Stomach (tissue), 9 donors: ENCODE data around the gene NFIC. TPM values are rescaled to one million over a fixed set of nuclear protein-coding genes. Genes with fewer than 3 reads are reported as not detected.

Experiments
- DNase-seq, 2 donors: peaks; one replicate each; pipeline versions ENCODE4 v3.0.0 to v3.0.0-alpha.2; 2013 to 2019
- H3K27ac ChIP-seq, 5 donors: fragments of 200-600 bp in 4 of 5; sonication (generic) in 4 of 5; one replicate each; pipeline ENCODE4 v1.5.1; 2013 to 2019; ENCODE audit warnings: mild to moderate bottlenecking in 1 of 5, moderate library complexity in 1 of 5
- H3K27me3 ChIP-seq, 3 donors: fragments of 200-600 bp; sonication (generic); one replicate each; pipeline ENCODE4 v1.5.1; 2017 to 2019; ENCODE audit warnings: mixed run types in 1 of 3
- H3K36me3 ChIP-seq, 4 donors: fragments of 200-600 bp; sonication (generic); 1 replicate in 3 of 4; 2 replicates in 1 of 4; pipeline ENCODE4 v1.5.1; 2016 to 2019
- H3K4me1 ChIP-seq, 4 donors: fragments of 200-600 bp; sonication (generic); one replicate each; pipeline ENCODE4 v1.5.1; 2016 to 2019
- H3K4me3 ChIP-seq, 4 donors: fragments of 200-600 bp; sonication (generic) in 3 of 4; one replicate each; pipeline ENCODE4 v1.5.1; 2016 to 2019; ENCODE audit warnings: mild to moderate bottlenecking in 1 of 4
- H3K9me3 ChIP-seq, 4 donors: fragments of 200-600 bp; sonication (generic); one replicate each; pipeline ENCODE4 v1.5.1; 2016 to 2019
- CTCF ChIP-seq, 7 experiments: fragments of 450-650 bp in 4 of 7; fragments of 200-600 bp in 3 of 7; sonication (generic) in 3 of 7; IDR thresholded peaks; one replicate each; pipeline ENCODE4 v1.5.1; 2016 to 2019; ENCODE audit warnings: antibody characterized with exemption in 7 of 7, control low read depth in 2 of 7, mild to moderate bottlenecking in 1 of 7
- EP300 ChIP-seq: sonication (generic); formaldehyde crosslinking; IDR thresholded peaks from one replicate; pipeline ENCODE4 v1.6.1; 2017; ENCODE audit warnings: antibody characterized with exemption
- POLR2A ChIP-seq, 4 donors: fragments of 450-650 bp; IDR thresholded peaks; one replicate each; pipeline ENCODE4 v1.6.1; 2016; ENCODE audit warnings: antibody characterized with exemption in 4 of 4, control low read depth in 2 of 4, mild to moderate bottlenecking in 1 of 4, moderate library complexity in 1 of 4
- POLR2AphosphoS5 ChIP-seq, 3 donors: sonication (generic); formaldehyde crosslinking; IDR thresholded peaks; one replicate each; pipeline ENCODE4 v1.6.1; 2016; ENCODE audit warnings: antibody characterized with exemption in 3 of 3
- WGBS, 5 donors: extraction: QIAGEN DNeasy Blood & Tissue Kit in 3 of 5; methylation state at CpG; one replicate each; pipeline versions ENCODE4 v1.1.5 to v1.1.7; 2013 to 2018; 5-methylcytosine and 5-hydroxymethylcytosine counted together
- intact Hi-C: fragments of 100-400 bp; cut with DNase I; formaldehyde crosslinking; loops from one replicate; pipeline ENCODE4 v1.15.1; 2023; ENCODE audit warnings: low total_unique reads
- polyA plus RNA-seq, 3 donors: library from polyadenylated mRNA; stranded (reverse); fragments of 200-250 nt; gene quantifications; one replicate each; pipeline ENCODE4 v1.2.3, GENCODE V29; 2013
- total RNA-seq, 5 donors: library from RNA; depleted of rRNA; stranded (reverse); fragments of >200 nt; gene quantifications; one replicate each; pipeline versions ENCODE4 v1.1.0 to v1.2.3, GENCODE V29; 2014 to 2016
- donor health status: healthy with polysubstance abuse.
- donor health status: Bipolar disorder and iron deficiency.
- donor health status: healthy.

Gene NFIC
- total and polyA plus RNA-seq, 8 donors, result 16.7 to 251 (median 47.8) TPM

DNA sequence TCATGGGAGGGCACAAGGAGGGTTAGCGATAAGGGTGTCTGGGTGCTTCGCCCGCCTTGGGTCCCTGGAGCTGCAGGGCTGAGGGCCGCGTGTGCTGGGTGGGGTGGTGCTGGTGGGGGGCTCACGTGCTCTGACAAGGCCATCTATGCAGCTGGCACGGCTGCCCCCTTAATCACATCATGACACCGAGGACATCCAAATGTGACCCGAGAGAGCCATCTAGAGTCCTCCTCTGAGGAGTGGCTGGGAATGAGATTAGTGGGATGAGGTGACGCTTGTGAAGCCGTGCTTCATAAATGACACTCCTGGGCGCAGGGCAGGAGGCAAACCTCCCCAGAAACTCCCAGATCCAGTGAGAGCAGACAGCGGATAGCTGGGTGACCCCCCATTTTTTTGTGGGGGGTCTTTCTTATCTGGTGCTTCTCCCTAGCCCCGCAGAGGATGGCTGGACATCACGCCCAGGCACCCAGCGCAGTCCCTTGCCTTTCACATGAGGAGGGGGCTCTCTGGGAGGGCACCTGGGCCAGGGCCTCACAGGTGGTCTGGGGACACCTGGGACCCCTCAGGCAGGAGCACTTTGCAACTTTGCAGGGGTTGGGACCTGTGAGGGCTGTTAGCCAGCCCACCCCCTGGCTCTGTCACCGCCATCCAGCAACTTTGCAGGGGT lies 146.3 kb downstream of the NFIC start:
- no peak for DNase-seq
- Histone ChIP-seq H3K4me3 (no peak overlapping the region), H3K27ac (no peak overlapping the region), H3K27me3 (no peaks in the 10 kb centered on the region), H3K9me3 (no peaks in the 10 kb centered on the region), H3K36me3 (peaks cover 8 to 45% (median 32%) of the 10 kb centered on the region in 4 donors), H3K4me1 (peaks cover 28 to 99% (median 74%) of the 10 kb centered on the region in 4 donors)
- intact Hi-C loops, result no loop called here
- TF ChIP-seq CTCF (IDR thresholded peaks at IDR 0.05) (no peak), EP300 (no peak), POLR2A (IDR thresholded peaks at IDR 0.05) (no peak), POLR2AphosphoS5 (IDR thresholded peaks at IDR 0.05) (no peak)
- WGBS, 5 donors, result 87 to 96% (median 90%) methylated on average over 5 to 17 of the region's 17 CpGs

GRCh38 chr19:3513229-3514140 lies 147.1 kb downstream of the NFIC start:
- Histone ChIP-seq H3K27me3 (no peaks in the 10 kb centered on the region), H3K36me3 (peaks cover 8 to 45% (median 35%) of the 10 kb centered on the region in 4 donors), H3K4me1 (peaks cover 25 to 99% (median 68%) of the 10 kb centered on the region in 4 donors), H3K4me3 (no peak overlapping the region), H3K9me3 (no peaks in the 10 kb centered on the region), H3K27ac (no peak overlapping the region)
- 67 to 86% (median 82%) methylated on average over 16 to 23 of the region's 23 CpGs for WGBS, 5 donors
- peak in 1 of 2 donors; percentile 39 for DNase-seq
- TF ChIP-seq CTCF (IDR thresholded peaks at IDR 0.05) (no peak), POLR2A (IDR thresholded peaks at IDR 0.05) (no peak), EP300 (no peak), POLR2AphosphoS5 (IDR thresholded peaks at IDR 0.05) (no peak)
- intact Hi-C loops, result no loop called here

DNA sequence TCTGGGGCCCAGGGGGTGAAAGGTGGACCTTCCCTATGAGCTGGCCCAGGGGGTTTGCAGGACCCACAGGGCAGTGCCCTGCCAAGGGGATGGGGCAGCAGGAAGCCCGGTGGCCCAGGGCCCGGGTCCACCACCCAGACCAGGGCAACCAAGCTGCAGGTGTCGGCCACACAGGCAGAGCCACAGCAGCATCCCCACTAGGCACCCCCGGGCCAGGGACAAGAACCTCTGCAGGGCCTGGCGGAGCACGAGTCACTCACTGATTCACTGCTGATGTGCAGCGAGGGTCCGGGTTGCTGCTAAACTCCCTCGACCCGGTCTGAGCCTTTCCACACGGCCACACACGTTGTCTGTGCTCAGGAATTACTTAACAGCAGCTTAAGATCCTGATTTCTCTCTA lies 148.5 kb downstream of the NFIC start:
- TF ChIP-seq POLR2AphosphoS5 (IDR thresholded peaks at IDR 0.05) (no peak), POLR2A (IDR thresholded peaks at IDR 0.05) (no peak), CTCF (IDR thresholded peaks at IDR 0.05) (no peak), EP300 (no peak)
- peaks cover 2 to 43% (median 36%) of the 10 kb centered on the region in 4 donors for H3K36me3 ChIP-seq
- H3K27me3 ChIP-seq, result no peaks in the 10 kb centered on the region
- 84 to 90% (median 89%) methylated on average over 10 to 12 of the region's 12 CpGs for WGBS, 5 donors
- no peaks in the 10 kb centered on the region for H3K9me3 ChIP-seq
- intact Hi-C loops, result no loop called here
- no peak for DNase-seq
- no peak overlapping the region for H3K4me3 ChIP-seq
- H3K4me1 ChIP-seq, result peaks cover 25 to 86% (median 57%) of the 10 kb centered on the region in 4 donors
- H3K27ac ChIP-seq, result no peak overlapping the region

- TF ChIP-seq EP300, result no peak
- no peak for TF ChIP-seq CTCF (IDR thresholded peaks at IDR 0.05)
- no peak for TF ChIP-seq POLR2A (IDR thresholded peaks at IDR 0.05)
- no peak for TF ChIP-seq POLR2AphosphoS5 (IDR thresholded peaks at IDR 0.05)
- intact Hi-C loops, result no loop called here
- H3K4me1 ChIP-seq, result peaks cover 25 to 86% (median 54%) of the 10 kb centered on the region in 4 donors
- H3K36me3 ChIP-seq, result peaks cover 0 to 43% (median 35%) of the 10 kb centered on the region in 4 donors
- H3K27ac ChIP-seq, result no peak overlapping the region
- H3K4me3 ChIP-seq, result no peak overlapping the region
- no peak for DNase-seq
- no peaks in the 10 kb centered on the region for H3K27me3 ChIP-seq
- no peaks in the 10 kb centered on the region for H3K9me3 ChIP-seq
- 72 to 80% (median 76%) methylated on average over 15 of the region's 15 CpGs for WGBS, 5 donors
Measured at GRCh38 chr19:3515891-3516422, 149.6 kb downstream of the NFIC start.
